ENCODE data around the gene BCLAF1. TPM values are rescaled to one million over a fixed set of nuclear protein-coding genes. Genes with fewer than 3 reads are reported as not detected.

Gene BCLAF1
- total and polyA plus RNA-seq, 2 donors (not counting 1 experiment from before 2014, with no cell fraction given), result 39.3 to 268 TPM

DNA sequence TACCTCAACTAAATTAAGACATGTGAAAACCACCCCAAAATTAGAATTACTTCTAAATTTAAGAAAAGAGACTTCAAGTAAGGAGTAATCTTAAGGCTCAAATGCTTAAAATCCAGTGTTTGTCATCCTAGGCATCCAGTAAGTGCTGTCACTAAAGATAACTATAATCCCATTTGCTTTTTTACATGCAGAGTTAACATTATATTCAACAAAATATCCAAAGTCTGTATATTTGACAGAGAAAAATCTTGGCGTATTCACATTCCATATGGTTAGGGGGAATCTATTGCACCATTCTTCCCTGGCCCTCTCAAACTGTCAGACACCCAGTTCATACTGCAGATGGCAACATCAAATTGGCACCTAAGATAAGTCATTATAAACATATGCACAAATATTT, 56.9 kb downstream of the BCLAF1 start:
- H3K27ac ChIP-seq (ENCODE audit: low read length in 2 of 2), result no peak overlapping the region
- no CpG with 5 or more reads among the region's 1 CpG for WGBS (ENCODE audit: insufficient coverage)
- no peak overlapping the region for H3K4me3 ChIP-seq (ENCODE audit: control extremely low read depth in 1 of 5, extremely low read depth in 1 of 5, insufficient read depth in 1 of 5, low read depth in 2 of 5, low read length in 4 of 5)
- DNase-seq (no peak), ATAC-seq (ENCODE audit: low read depth) (no peak)
- no peak overlapping the region for H3K4me3 Mint-ChIP-seq
- H3K9me3 Mint-ChIP-seq (ENCODE audit: insufficient read depth), result no peaks in the 10 kb centered on the region
- no peaks in the 10 kb centered on the region for H3K36me3 ChIP-seq (replicated peaks in 1 of 2; ENCODE audit: control extremely low read depth in 1 of 2, control insufficient read depth in 1 of 2, extremely low read depth in 1 of 2, insufficient read depth in 2 of 2, low read length in 1 of 2)
- CTCF ChIA-PET, result no interaction called here
- no peak overlapping the region for H3K27ac Mint-ChIP-seq
- H3K4me1 Mint-ChIP-seq, result peaks cover 9% of the 10 kb centered on the region
- H3K9me3 ChIP-seq (ENCODE audit: control extremely low read depth in 1 of 3, control insufficient read depth in 2 of 3, insufficient read depth in 1 of 3, low read length in 2 of 3), result no peaks in the 10 kb centered on the region
- no peak overlapping the region for H3K9ac ChIP-seq (ENCODE audit: low read length)
- peaks cover 5 to 6% of the 10 kb centered on the region in 2 donors for H3K4me1 ChIP-seq (ENCODE audit: control insufficient read depth in 2 of 2, insufficient read depth in 2 of 2, low read length in 2 of 2)
- TF ChIP-seq, protein P1, sequence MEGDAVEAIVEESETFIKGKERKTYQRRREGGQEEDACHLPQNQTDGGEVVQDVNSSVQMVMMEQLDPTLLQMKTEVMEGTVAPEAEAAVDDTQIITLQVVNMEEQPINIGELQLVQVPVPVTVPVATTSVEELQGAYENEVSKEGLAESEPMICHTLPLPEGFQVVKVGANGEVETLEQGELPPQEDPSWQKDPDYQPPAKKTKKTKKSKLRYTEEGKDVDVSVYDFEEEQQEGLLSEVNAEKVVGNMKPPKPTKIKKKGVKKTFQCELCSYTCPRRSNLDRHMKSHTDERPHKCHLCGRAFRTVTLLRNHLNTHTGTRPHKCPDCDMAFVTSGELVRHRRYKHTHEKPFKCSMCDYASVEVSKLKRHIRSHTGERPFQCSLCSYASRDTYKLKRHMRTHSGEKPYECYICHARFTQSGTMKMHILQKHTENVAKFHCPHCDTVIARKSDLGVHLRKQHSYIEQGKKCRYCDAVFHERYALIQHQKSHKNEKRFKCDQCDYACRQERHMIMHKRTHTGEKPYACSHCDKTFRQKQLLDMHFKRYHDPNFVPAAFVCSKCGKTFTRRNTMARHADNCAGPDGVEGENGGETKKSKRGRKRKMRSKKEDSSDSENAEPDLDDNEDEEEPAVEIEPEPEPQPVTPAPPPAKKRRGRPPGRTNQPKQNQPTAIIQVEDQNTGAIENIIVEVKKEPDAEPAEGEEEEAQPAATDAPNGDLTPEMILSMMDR (IDR thresholded peaks at IDR 0.05), result no peak
- no peak for TF ChIP-seq EZH2 (IDR thresholded peaks at IDR 0.05; ENCODE audit: borderline replicate concordance, insufficient read depth, low read depth, low read length, poor library complexity, severe bottlenecking)
- no peak overlapping the region for H3K4me2 ChIP-seq (replicated peaks; ENCODE audit: low read depth, low read length, poor library complexity, severe bottlenecking)
- H3K27me3 ChIP-seq (replicated peaks in 1 of 4; ENCODE audit: control extremely low read depth in 1 of 4, control insufficient read depth in 3 of 4, insufficient read depth in 4 of 4, low read length in 3 of 4), result no peaks in the 10 kb centered on the region
- H2AFZ ChIP-seq (ENCODE audit: insufficient read depth, low read depth, low read length, poor library complexity, severe bottlenecking), result no peak overlapping the region
- H3K27me3 Mint-ChIP-seq, result no peaks in the 10 kb centered on the region
- H3K79me2 ChIP-seq (ENCODE audit: control insufficient read depth, insufficient read depth, low read length), result no peaks in the 10 kb centered on the region
- intact Hi-C loops (cut with micrococcal nuclease), result no loop called here
- POLR2A ChIA-PET, result no interaction called here
- H4K20me1 ChIP-seq (ENCODE audit: control insufficient read depth, insufficient read depth, low read length, poor library complexity, severe bottlenecking), result no peaks in the 10 kb centered on the region

DNA sequence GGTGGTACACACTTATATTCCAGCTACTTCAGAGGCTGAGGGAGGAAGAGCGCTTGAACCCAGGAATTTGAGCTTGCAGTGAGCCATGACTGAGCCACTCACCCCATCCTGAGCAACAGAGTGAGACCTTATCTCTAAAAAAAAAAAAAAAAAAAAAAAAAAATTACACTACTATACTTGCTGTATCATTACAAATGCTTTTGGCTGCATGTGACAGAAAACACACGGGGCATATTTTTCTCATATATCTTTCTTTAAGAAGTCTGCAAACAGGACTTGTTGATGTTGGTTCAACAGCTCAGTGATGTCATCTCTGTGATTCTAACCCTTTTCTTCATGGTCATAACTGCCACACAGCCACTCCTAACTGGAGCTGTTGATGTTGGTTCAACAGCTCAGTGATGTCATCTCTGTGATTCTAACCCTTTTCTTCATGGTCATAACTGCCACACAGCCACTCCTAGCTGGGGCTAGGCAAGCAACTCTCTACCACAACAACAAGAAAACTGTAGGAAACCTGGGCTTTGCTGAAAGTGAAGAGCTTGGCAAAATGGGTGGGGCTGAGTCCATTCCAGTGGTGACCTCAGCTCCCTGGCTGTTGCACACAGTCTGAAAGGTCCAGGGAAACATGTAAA, 59.3 kb downstream of the BCLAF1 start:
- H3K4me2 ChIP-seq (replicated peaks; ENCODE audit: low read depth, low read length, poor library complexity, severe bottlenecking), result no peak overlapping the region
- H4K20me1 ChIP-seq (ENCODE audit: control insufficient read depth, insufficient read depth, low read length, poor library complexity, severe bottlenecking), result no peaks in the 10 kb centered on the region
- no peak for ATAC-seq (ENCODE audit: low read depth)
- no peak overlapping the region for H2AFZ ChIP-seq (ENCODE audit: insufficient read depth, low read depth, low read length, poor library complexity, severe bottlenecking)
- intact Hi-C loops (cut with micrococcal nuclease), result no loop called here
- CTCF ChIA-PET, result interaction anchor here (0.7 kb wide), 1 partner anchor 691 kb away, joined by 5 read pairs; no protein-coding TSS in a partner anchor
- H3K27me3 ChIP-seq (replicated peaks in 1 of 4; ENCODE audit: control extremely low read depth in 1 of 4, control insufficient read depth in 3 of 4, insufficient read depth in 4 of 4, low read length in 3 of 4), result no peaks in the 10 kb centered on the region
- no peak overlapping the region for H3K4me3 ChIP-seq (ENCODE audit: control extremely low read depth in 1 of 5, extremely low read depth in 1 of 5, insufficient read depth in 1 of 5, low read depth in 2 of 5, low read length in 4 of 5)
- H3K4me3 Mint-ChIP-seq, result no peak overlapping the region
- H3K9ac ChIP-seq (ENCODE audit: low read length), result no peak overlapping the region
- peaks cover 10 to 14% of the 10 kb centered on the region in 2 donors for H3K4me1 ChIP-seq (ENCODE audit: control insufficient read depth in 2 of 2, insufficient read depth in 2 of 2, low read length in 2 of 2)
- no peak for DNase-seq
- H3K27ac ChIP-seq (ENCODE audit: low read length in 2 of 2), result no peak overlapping the region
- H3K9me3 Mint-ChIP-seq (ENCODE audit: insufficient read depth), result no peaks in the 10 kb centered on the region
- peaks cover 12% of the 10 kb centered on the region for H3K4me1 Mint-ChIP-seq
- WGBS (ENCODE audit: insufficient coverage), result no CpG with 5 or more reads among the region's 2 CpGs
- no peaks in the 10 kb centered on the region for H3K79me2 ChIP-seq (ENCODE audit: control insufficient read depth, insufficient read depth, low read length)
- no peak for TF ChIP-seq EZH2 (IDR thresholded peaks at IDR 0.05; ENCODE audit: borderline replicate concordance, insufficient read depth, low read depth, low read length, poor library complexity, severe bottlenecking)
- TF ChIP-seq, protein P1 (IDR thresholded peaks at IDR 0.05), result no peak
- H3K36me3 ChIP-seq (replicated peaks in 1 of 2; ENCODE audit: control extremely low read depth in 1 of 2, control insufficient read depth in 1 of 2, extremely low read depth in 1 of 2, insufficient read depth in 2 of 2, low read length in 1 of 2), result no peaks in the 10 kb centered on the region
- POLR2A ChIA-PET, result interaction anchor here (0.7 kb wide), 1 partner anchor 586 kb away, joined by 4 read pairs; no protein-coding TSS in a partner anchor
- H3K27me3 Mint-ChIP-seq, result no peaks in the 10 kb centered on the region
- no peak overlapping the region for H3K27ac Mint-ChIP-seq
- H3K9me3 ChIP-seq (ENCODE audit: control extremely low read depth in 1 of 3, control insufficient read depth in 2 of 3, insufficient read depth in 1 of 3, low read length in 2 of 3), result no peaks in the 10 kb centered on the region
